ENCODE data around the gene DENND6A.

Gene DENND6A

GRCh38 chr3:57582474-57583168 is 110.3 kb downstream of the DENND6A start:
- DNase-seq (ENCODE audit: low read depth in 2 of 2, low spot score in 1 of 2), result no peak

- DNase-seq (ENCODE audit: low read depth in 2 of 2, low spot score in 1 of 2), result no peak
Observed at GRCh38 chr3:57577801-57578200, 115.1 kb downstream of the DENND6A start.

GRCh38 chr3:57575966-57576626 is 116.8 kb downstream of the DENND6A start:
- no peak for DNase-seq (ENCODE audit: low read depth in 2 of 2, low spot score in 1 of 2)
